ENCODE measurements around the gene POLR2B.
"Not testable (repeated sequence)": the region's sequence is repeated elsewhere in the genome, so short reads cannot be mapped to it uniquely, and the experiment has no call there.

The POLR2B gene

DNA sequence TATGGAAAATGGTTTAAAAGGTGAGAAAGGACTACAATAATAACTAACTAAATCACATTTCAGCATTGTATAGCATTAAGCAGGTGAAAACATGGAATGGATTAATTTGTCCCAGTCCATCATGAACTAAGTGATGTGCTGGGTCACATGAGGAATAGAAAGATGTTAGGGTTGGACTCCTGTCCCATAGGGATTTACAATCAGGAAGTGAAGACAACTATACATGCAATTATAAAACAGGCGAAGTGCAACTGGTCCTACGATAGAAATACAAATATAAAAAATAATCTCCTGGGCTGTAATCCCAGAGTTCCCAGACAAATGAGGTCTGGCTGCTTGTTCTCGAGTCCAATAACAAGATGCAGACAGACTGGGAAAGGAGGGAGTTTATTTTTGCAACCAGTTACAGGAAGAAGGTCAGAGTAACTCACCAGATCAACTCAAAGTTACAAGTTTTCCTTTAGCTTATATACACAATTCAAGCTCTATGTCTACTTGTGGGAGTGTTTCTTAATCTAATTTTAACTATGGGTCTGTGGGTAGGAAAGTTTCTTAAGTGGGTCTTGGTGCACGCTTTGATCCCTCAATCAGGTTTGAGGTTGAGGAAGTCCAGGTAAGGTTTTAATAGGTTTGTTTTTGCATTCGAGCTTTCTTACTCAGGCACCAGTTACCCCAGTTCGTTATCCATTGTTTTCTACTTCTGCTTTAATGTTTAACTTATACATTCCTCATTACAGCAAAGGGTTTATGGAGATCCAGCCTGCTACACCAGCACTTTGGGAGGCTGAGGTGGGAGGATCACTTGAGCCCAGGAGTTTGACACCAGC lies 81.4 kb downstream of the POLR2B start:
- DNase-seq, result no peak

GRCh38 chr4:57060717-57061067 lies 82.0 kb downstream of the POLR2B start:
- DNase-seq, result not testable (repeated sequence)

GRCh38 chr4:57061395-57061794 lies 82.7 kb downstream of the POLR2B start:
- DNase-seq, result no peak

- no peak for DNase-seq
Measured at GRCh38 chr4:57063518-57063917, 84.8 kb downstream of the POLR2B start.

DNA sequence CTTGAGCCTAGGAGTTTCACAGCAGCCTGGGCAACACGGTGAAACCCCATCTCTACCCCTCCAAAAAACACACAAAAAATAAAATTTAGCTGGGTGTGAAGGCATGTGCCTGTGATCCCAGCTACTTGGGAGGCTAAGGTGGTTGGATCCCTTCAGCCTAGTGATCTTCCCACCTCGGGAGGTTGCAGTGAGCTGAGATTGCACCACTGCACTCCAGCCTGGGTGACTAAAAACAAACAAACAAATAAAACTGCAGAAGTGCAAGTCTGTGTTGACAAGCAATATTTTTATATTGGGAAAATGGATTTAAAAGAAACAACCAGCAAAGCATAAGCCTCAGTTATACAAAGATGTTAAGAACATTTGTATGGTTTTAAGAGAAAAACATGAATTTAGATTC lies 85.4 kb downstream of the POLR2B start:
- DNase-seq, result no peak

- no peak for DNase-seq
Measured at GRCh38 chr4:57064811-57065711, 86.4 kb downstream of the POLR2B start.

- no peak for DNase-seq
Measured at GRCh38 chr4:57065730-57066482, 87.2 kb downstream of the POLR2B start.

DNA sequence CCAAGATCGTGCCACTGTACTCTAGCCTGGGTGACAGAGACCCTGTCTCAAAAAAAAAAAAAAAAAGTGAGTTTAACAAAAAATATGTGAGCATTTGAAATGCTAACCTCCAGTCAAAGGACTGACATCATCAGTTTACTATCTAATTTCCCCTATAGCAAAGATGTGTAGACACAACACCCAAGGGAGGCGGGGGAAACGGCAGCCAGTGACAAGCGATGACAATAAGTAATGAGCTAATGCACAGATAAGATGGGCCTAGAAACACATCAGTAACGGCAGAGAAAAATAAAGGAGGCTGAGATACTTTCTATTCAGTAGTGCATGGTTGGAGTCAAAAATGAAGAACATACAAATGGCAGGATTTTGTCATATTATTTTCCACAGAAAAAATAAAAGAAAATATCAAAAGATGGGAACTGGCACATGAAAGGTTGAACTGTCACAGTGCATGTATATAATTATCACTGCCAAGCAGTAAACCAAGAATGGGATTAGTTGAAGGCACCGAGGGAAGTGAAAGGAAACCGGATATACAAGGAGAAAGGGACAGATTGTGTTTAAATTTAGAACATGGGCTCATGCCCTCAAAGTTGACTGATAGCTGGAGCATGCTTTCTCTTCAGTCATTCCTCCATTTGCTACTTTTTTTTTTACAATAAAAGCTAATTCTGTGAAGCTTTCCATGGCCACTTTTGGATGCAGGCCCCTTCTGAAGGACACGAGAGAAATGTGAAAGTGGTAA lies 89.7 kb downstream of the POLR2B start:
- DNase-seq, result no peak

GRCh38 chr4:57070461-57070860 lies 91.8 kb downstream of the POLR2B start:
- DNase-seq, result no peak

DNA sequence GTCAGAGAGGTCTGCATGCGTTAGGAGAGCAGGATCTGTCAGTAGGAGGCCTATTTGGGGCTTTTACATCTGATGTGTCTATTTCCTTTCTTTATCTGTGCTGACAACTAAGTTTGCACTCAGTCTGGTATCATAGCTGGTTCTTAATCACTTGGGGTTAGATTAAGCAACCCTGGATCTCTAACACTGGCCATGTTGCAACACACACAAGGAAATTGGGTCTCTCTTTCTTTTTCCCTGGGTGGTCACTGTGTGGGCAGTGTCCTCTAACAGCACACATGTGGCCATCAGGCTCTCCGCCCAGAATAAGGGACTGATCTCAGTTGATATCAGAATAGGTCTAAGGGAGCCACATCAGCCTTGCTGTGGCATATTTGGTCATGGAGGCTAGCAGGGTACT lies 92.6 kb downstream of the POLR2B start:
- no peak for DNase-seq

DNA sequence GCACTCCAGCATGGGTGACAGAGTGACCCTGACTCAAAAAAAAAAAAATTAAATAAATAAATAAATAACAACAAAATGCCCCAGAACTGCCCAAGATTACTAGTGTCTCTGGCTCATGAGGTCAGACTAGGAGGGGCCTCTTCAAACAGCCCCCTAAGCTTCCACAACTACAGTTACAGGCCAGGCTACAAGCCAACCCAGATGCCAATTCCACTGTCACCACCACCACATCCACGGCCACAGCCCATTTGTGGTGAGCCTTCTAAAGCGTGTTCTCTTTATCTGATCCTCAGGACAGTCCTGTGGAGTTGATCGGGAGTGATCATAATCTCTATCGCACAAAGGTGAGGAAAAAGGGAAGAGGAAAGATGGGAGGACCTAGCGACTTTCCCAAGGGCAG lies 94.9 kb downstream of the POLR2B start:
- DNase-seq, result no peak

- no peak for DNase-seq
Measured at GRCh38 chr4:57074744-57075143, 96.0 kb downstream of the POLR2B start.

DNA sequence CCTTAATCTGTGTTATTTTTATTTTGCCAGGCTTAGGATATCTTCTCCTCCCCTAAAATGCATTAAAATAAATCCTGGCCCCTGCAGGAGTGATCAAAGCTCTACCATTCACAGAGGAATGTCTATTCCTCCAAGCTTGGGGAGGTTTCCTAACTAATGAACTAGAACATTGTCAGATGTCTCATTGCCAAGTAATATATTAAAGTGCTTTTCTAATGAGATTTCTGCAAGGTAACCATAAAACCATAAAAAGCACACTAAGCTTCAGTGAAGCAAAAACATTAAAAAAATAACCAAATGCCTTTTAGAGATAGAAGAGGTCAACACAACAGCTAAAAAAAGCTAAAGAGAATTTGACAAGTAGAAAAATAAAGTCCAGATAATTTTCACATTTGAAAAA lies 96.7 kb downstream of the POLR2B start:
- no peak for DNase-seq

DNA sequence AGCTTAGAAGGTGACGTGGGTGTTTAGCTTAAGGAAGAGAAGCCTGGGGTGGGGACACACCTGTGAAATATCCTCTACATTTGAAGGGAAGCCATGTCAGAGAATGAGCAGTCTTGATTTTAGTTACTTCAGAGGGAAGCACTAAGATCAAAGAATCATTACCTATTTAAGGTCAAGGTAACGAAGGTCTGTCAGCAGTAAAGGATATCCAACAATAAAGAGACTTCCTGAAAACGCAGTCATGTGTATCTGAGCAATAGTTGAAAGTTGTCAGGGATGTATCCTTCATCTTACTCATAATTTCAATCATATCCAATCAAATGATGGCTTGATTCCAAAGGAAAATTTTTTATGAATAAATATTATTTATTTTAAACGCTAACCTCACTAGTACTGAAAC lies 98.0 kb downstream of the POLR2B start:
- no peak for DNase-seq

DNA sequence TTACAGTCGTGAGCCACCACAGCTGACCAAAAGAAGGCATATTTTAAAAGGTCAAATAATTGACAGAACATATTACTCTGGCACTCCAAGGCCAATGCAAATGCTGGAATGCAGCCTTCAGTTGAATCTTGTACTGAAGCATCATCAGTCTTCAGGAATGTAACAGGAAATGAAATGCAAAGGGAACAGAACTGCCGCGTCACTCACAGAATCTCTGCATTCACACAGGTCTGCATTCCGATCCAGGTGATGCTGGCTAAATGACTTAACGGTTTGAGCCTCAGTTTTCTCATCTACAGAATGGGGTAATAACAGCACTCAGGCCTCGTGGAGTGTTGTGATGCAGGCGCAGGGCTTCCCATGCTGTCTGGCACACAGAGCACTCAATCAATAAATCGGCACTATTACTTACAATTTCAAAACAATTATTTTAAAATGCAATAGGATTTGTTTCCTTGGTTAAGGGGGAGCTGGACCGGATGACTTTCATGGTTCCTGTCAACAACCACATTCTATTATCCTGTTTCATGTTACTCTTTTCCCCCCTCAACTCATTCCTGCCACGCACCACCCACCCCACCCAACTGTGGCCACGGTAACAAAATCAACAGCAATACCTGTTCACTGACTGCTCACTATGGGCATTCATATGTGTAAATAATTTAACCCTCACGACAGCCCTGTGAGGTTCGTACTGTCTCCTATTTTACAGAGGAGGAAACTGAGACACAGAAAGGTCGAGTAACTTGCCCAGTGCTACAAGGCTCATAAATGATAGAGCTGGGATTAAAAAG lies 99.1 kb downstream of the POLR2B start:
- no peak for DNase-seq

GRCh38 chr4:57078685-57079521 lies 100.2 kb downstream of the POLR2B start:
- no peak for DNase-seq
